DMS79 (cell line): ENCODE results near the gene RPRD2.

ENCODE experiments used
- DNase-seq: peaks from one replicate; lab custom pipeline; 2025; lab: John Stamatoyannopoulos, UW

RPRD2 gene

DNA sequence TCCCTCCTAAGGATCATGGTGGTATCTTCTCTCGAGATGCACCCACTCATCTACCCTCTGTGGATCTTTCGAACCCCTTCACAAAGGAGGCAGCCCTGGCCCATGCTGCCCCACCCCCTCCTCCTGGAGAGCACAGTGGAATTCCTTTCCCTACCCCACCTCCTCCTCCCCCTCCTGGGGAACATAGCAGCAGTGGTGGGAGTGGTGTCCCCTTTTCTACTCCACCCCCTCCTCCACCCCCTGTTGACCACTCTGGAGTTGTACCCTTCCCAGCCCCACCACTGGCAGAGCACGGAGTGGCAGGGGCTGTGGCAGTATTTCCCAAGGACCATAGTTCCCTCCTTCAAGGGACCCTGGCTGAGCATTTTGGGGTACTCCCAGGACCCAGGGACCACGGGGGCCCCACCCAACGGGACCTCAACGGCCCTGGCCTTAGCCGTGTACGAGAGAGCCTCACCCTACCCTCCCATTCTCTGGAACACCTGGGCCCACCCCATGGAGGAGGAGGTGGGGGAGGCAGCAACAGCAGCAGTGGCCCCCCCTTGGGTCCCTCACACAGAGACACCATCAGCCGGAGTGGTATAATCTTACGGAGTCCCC, 108.8 kb downstream of the RPRD2 start:
- no peak for DNase-seq

DNA sequence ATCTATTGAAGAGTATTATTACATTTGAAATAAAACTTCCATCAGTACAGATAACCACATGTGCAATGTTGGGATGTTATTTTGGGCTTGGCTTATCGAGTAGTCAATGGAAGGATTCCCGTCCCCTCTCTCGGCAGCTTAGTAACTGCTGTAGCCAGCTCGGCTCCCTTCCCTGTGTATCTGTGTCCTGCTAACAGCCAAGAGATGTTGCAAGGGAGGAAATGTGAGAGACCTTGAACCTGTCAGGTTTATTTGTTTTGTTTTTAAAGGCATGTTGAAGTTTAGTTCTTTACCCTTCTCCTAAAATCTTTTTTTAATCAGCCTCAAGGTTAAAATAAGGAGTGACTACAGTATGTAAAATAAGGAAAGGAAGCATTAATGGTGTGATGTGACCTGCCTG, 109.7 kb downstream of the RPRD2 start:
- no peak for DNase-seq

DNA sequence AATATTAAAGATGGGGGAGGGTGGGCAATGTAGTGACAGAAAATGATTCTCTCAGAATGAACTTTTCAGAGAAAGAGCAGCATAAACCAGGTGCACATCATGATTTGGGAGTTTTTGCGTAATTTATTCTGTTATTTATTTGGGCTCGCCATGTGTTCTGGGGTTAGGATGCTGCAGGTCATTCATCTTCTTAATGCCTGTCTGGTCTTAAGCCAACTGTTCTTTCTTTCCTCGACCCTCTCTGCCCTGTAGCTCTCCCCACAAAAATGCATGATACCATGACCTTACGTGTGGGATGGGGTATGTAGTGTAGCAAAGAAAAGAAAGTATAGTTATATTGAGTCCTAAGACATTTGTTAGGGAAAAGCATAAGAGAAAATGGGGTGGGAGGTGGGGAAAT, 110.9 kb downstream of the RPRD2 start:
- DNase-seq: no peak

DNA sequence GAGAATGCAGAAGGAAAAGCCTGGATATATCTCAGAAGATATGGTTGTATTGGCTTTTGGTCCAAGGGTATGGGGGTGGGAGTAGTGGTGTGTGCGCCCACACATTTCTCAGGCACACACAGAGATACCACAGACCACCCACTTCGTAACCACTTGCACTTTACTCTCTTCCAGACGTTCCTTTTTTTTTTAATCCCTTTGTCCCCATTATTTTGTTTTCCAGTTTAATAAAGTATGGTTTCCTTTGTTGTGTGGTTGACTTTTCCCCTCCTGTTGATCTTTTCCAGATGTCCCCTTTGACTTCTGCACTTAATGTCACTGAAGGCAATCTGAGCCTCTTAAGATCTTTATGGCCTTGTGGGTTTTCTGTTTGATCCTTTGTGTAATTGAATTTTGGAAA, 112.8 kb downstream of the RPRD2 start:
- peak; percentile 59 for DNase-seq

DNA sequence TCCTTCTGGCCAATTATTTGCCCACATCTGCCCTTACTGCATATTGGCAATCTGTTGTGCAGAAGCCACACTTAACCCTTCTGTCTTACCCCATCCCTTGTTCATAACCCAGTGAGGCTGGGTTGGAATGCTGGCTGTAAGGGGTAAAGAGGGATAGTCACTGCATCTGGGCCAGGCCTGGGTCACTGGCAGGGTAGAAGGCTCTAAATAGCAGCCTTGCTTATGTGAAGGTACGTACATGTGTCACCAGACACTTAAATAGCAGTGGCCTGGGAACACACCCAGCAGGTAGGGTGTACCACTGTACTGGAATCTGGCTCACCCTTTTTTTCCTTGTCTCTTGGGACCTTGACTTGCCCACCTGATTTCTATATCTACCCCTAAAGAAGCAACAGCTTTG, 113.4 kb downstream of the RPRD2 start:
- no peak for DNase-seq

DNA sequence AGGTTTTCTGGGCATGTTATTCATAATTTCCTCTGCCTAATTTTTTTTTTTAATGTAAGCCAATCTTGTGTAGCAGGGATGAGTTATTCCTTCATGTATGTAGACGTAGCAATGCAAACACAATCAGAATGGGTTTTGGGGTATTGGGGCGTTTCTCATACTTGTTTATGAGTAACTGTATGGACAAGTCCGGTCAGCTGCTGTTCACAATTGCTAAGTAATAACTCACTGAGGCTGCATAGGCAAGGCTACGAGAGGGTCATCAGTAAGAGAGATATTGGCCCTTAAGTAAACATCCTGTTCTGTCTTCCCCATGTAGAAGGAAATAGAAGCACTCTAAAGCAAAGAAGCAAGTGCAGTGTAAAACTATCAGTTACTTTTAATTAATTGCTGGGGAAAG, 113.8 kb downstream of the RPRD2 start:
- no peak for DNase-seq

DNA sequence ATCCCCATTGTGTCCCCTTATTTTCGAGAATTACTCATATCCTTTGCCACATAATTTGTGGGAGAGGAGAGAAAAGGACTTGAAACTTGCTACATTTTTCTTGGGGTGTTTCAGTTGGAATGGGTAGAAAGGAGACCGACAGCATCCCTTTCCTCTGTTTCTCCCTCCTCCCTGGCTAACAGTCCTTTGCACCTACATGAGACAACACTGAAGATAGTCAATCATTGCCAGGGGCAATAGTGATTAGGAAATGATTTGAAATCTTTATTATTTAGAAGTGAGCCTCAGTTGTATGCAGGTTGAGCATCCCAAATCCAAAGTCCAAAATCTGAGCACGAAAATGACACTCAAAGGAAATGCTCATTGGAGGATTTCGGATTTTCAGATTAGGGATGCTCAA, 115.4 kb downstream of the RPRD2 start:
- no peak for DNase-seq

DNA sequence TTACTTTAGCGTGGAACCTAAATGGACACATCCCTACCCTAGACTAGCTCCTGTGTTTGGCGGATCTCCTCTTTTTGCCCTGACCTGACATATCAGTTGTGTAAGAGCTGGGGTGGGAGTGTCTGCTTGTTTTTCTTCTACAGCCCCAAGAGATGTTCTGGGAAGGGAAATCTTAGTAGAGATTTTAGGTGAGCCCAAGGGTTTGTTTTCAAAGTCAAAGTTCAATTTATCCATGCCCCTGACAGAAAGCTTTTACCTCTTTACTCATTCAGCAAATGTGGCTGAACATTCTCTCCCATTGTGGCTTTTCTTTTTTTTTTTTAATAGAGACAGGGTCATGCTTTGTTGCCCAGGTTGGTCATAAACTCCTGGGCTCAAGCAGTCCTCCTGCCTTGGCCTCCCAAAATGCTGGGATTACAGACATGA, 116.0 kb downstream of the RPRD2 start:
- DNase-seq: no peak

DNA sequence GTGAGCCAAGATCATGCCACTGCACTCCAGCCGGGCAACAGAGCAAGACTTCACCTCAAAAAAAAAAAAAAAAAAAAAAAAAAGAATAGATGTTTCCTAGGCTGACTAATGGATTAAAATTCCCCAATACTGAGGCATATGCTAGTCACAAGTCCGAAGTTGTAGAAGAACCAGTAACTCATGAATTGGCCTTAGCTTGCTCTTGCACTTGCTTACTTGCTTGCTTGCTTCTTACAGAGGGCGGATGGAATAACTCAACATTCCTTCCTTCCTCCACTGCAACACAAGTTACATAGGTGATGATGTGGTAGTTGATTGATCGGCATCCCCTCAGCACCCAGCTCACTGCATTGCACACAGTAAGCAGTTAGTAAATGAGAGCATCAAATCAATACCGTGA, 120.5 kb downstream of the RPRD2 start:
- DNase-seq: no peak

DNA sequence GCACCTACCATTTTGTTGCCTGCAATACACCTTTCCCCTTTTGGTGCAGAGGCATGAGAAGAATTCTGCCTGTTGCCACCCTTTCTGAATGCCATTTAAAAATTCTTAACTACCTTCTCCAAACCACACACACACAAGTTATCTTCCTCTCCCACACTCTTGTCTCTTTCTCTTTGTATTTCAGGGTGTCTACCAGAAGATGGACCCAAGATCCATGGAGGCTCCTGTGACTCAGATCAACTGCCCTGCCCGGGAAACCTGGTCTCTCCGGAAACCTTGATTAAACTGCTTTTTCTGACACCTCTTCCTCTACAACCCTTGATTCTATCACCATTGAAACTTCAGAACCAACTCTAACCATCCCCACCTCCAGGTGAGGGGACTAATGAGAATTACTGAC, 120.9 kb downstream of the RPRD2 start:
- no peak for DNase-seq

DNA sequence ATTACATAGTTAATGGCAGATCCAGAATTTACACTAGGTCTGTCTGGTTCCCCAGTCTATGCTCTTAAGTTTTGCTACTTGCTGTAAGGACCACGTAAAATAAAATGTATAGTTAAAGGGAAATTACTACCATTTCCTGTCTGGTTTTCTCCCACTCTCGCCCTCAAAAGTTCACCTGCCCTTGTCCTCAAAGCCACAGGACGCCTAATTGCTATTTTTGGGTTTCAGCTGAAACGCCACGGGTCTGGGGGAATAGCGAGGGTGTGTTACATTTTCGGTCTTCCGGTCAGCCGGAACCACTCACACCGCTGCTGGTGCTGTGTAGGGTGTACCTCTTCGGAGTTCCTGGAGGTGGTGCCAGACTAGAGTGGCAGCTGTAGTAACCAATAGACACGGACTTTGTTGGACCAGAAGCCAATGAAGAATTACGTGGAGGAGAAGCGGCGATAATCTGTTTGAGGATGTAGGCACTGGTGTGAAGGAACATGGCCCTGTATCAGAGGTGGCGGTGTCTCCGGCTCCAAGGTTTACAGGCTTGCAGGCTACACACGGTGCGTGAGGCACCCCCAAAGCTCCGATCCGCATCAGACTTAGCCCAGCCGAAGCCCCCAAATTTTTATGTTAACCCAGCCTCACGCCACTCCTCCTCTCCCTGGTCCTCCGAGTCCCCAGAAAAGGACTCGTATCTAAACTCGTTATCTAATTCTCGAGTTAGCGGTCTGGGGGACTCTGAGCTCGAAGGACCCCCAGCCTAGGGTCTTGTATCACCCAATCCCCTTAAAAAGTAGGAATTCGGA, 123.2 kb downstream of the RPRD2 start, which contains the start of gene TARS2:
Gene TARS2 (plus strand): TSS at position 454 of the 797 bp plus-strand sequence. CDS start 32 bp downstream, at position 486.
- peak; percentile 94 for DNase-seq

DNA sequence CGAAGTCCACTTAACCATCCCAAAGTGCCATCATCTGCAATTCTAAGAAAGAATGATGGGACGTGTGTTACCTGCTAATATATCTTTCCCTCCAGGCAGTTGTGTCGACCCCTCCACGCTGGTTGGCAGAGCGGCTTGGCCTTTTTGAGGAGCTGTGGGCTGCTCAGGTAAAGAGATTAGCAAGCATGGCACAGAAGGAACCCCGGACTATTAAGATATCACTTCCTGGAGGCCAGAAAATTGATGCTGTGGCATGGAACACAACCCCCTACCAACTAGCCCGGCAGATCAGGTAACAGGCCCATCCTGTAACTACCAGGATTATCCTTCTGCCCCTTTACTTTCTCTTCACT, 123.8 kb downstream of the RPRD2 start:
- no peak for DNase-seq

DNA sequence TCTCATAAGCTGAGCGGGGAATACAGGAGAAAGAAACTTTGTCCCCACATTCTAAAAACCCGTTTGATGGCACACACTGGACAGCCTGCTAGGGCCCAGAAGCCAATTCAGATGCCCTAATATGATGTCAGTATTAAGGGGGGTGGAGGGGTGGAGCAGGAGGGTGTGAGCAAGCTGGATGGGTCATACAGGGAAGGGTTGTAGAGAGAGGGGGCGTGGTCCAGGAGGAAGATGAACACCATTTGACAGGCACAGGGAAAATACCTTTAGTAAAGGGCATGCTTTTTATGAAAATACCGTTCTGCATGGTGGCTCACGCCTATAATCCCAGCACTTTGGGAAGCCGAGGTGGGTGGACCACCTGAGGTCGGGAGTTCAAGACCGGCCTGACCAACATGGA, 129.2 kb downstream of the RPRD2 start:
- no peak for DNase-seq

DNA sequence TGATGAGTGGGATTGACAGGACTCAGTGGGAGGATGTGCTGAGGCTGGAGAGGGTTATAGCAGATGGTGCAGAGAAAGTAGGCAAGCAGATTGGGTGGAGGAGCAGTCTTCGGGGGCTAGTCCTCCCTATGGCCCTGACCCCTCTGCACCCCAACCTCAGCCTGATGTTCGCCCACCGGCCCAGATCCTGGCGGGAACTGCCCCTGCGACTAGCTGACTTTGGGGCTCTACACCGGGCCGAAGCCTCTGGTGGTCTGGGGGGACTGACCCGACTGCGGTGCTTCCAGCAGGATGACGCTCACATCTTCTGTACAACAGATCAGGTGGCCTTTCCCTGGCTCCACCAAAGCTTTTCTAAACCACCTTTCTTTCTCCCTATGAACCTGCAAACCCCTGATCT, 134.4 kb downstream of the RPRD2 start:
- DNase-seq: no peak

DNA sequence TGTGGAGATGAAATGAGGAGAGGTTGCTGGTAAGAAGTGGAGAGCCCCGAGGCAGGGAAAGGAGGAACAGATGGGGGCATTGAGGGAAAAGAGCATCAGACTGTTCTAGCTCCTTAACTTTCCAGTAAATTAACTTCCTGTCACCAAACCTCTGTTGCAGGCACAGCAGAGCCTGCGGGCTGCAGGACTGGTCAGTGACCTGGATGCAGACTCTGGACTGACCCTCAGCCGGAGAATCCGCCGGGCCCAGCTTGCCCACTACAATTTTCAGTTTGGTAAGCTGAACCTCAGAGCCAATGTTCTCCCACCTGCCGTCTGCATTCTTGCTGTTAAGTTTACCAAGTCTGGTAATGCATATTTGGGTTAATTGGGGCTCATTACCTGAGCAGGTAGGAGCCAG, 141.5 kb downstream of the RPRD2 start:
- DNase-seq: no peak

DNA sequence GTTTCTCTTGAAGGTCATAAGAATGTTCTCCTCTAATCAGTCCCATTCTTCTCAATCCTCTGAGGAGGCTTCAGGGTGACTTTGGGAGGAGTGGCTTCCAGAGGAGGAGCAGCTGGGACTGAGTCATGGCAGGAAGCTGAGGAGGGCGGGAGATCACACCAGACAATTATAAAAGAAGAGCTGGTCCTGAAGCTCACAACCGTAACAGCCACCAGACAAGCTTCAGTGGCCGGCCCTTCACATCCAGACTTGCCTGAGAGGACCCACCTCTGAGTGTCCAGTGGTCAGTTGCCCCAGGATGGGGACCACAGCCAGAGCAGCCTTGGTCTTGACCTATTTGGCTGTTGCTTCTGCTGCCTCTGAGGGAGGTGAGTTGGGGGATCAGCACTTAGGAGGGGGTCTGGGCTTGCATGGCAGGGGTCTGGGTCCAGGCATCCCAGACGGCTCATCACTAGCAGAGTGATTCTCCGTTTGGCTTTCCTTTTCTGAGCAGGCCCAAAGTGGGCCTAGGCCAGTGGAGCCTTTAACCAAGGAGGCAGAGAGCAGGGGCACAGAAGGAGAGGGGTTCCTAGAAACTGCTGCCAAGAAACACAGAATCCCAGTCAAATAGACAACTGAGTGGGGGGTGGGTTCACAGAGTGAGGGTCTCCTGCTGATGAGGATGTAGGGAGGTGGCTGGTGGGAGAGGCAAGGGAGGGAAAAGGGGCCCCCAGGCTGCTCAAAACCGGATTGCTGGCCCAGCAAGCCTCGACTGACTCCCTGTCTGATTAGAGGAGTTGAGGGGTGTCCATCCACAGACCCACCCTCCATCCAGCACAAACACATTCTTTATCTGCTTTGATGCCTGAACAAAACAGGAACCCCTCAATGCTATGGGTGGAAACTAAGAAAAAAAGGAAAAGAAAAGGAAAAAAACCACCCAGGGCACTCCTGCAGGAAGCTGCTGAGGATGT, 144.2 kb downstream of the RPRD2 start, which contains the start of gene ECM1:
Gene ECM1 (plus strand): TSS at position 198 of the 953 bp plus-strand sequence. CDS start 101 bp downstream, at position 299.
- no peak for DNase-seq

DNA sequence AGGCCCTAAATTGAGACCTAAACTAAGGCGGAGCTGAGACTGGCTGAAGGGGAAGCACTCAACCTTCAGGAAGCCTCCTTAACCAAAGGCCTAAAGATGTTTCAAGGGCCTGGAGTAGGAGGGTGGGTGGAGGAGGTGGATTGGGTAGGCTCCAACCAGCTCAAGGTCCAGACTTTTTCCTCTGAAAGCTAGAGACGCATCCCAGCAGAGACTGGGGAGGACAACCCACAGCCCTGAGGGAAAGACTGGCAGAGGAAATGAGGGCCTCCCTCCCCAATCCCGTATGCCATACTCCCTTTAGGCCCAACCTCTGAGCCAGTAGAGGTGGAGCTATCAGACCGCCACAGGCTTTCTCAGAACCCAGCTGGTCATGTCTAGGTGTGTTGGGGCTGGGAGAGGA, 145.0 kb downstream of the RPRD2 start:
- no peak for DNase-seq

DNA sequence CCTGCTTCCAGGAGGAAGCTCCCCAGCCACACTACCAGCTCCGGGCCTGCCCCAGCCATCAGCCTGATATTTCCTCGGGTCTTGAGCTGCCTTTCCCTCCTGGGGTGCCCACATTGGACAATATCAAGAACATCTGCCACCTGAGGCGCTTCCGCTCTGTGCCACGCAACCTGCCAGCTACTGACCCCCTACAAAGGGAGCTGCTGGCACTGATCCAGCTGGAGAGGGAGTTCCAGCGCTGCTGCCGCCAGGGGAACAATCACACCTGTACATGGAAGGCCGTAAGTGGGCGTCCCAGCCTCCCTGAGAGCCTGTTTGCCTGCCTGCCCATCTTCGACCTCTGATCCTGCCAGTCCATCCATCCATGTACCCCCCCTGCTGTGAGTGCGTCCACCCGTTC, 147.6 kb downstream of the RPRD2 start:
- no peak for DNase-seq

DNA sequence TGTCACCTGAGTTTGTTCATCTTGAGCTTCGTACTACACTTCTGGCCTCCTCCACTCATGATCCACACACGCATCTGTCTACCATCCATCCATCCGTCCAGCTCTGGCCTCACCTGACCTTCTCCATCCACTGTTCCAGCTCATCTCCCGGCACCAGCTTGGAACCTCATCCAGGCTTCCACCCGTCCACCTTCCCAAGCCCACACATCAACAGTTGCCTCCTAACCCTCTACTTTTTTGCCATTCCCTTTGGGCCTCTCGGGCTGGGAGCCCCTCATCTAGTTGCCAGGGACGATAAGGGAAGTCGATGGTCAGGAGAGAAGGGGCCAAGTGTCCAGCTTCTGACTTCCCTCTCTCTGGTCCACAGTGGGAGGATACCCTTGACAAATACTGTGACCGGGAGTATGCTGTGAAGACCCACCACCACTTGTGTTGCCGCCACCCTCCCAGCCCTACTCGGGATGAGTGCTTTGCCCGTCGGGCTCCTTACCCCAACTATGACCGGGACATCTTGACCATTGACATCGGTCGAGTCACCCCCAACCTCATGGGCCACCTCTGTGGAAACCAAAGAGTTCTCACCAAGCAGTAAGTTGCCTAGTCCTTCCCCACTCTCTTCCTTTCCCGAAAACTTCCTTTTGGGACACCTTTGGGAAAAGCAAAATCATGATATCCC, 148.2 kb downstream of the RPRD2 start:
- no peak for DNase-seq

DNA sequence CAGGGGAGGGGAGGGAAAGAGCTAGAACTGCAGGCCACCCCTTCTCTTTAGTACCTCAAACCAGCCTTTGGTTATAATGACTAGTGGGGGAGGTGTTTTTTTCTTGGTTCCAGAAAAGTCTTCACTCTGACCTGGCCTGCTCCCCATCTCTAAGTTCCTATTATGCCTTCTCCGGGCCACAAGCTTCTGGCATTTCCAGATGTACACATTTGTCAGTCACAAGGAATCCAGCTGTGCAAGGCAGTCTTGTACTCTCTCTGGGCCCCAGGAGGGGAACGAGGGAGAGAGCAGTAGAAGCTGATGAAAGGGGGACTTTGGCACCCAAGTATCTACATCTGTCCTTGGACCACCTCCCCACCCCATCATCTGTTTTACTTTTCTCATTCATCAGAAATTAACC, 148.9 kb downstream of the RPRD2 start:
- no peak for DNase-seq

DNA sequence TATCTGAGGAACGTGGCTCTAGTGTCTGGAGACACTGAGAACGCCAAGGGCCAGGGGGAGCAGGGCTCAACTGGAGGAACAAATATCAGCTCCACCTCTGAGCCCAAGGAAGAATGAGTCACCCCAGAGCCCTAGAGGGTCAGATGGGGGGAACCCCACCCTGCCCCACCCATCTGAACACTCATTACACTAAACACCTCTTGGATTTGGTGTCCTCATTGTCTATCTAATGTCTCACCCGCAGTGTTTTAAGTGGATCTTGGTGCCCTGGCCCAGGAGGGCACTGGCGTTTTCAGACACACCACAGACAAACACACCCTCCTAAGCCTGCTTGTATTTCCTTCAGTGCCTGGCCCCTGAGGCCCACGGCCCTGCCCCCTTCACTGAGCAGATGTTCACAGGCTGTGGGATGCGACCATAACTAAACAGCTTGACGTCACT, 149.4 kb downstream of the RPRD2 start:
- DNase-seq: no peak

DNA sequence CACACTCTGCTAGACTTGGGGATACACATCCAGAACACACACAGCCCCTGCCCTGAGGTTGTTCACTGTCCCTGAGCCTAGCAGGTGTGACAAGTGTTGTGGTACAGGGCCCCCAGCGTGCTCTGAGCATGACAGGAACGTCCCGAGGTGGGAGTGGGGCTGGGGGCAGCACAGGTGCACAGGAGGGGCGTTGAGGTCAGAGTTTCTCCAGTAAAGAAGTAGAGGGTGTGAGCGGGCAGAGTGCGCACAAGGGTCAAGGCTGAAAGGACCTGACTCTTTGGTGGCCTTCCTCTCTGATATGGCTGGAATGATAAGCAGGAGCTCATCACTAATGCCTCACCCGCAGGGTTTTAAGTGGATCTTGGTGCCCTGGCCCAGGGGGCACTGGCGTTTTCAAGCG, 150.3 kb downstream of the RPRD2 start:
- DNase-seq: no peak
